Activated naive CD8-positive, alpha-beta T cell treated with anti-CD3 and anti-CD28 coated beads for 36 hours (primary cell): ENCODE measurements around the gene ZRANB1. TPM values are rescaled to one million over a fixed set of nuclear protein-coding genes. Genes with fewer than 3 reads are reported as not detected.

ENCODE experiments used
- DNase-seq: peaks from one replicate; pipeline ENCODE4 v3.0.0; 2021
- H3K27ac Mint-ChIP-seq: one replicate; pipeline ENCODE4 v1.8.0; 2022; ENCODE audit warnings: mild to moderate bottlenecking, moderate library complexity, mixed read lengths
- H3K27me3 Mint-ChIP-seq: one replicate; pipeline ENCODE4 v1.8.0; 2022; ENCODE audit warnings: mild to moderate bottlenecking, mixed read lengths
- H3K36me3 Mint-ChIP-seq: one replicate; pipeline ENCODE4 v1.8.0; 2021; ENCODE audit warnings: mild to moderate bottlenecking, mixed read lengths
- H3K4me1 Mint-ChIP-seq: one replicate; pipeline ENCODE4 v1.8.0; 2021; ENCODE audit warnings: mixed read lengths
- H3K4me3 Mint-ChIP-seq: one replicate; pipeline ENCODE4 v1.8.0; 2022; ENCODE audit warnings: mild to moderate bottlenecking, moderate library complexity, mixed read lengths
- H3K9me3 Mint-ChIP-seq: one replicate; pipeline ENCODE4 v1.8.0; 2022; ENCODE audit warnings: mixed read lengths
- total RNA-seq, 2 experiments: library from RNA; stranded (reverse); gene quantifications; one replicate each; pipeline ENCODE4 v1.2.3, GENCODE V29; 2021

The ZRANB1 gene
- total RNA-seq, 2 experiments from 2014 or later: 11.5 to 12.6 TPM

DNA sequence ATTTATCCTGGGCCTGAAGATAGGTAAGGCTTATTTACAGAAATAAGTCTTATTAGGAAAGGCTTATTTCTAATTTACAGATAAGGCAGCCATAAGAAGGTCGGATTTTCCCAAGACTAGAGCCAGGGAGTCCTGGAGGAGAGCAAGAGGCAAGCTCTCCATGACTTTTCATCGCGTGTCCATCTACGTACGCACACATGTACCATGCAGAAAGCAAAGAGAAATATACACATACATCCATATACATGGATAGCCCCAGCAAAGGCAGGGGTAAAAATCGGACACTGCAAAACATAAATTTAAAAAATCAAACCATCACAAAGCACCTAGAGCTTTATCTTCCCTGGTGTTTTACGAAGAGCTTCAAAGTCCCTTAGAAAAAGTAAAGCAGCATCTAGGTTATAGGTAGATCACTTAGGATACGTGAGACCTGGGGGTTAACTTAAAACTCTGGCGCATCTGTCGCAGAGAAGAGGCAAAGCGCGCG, 25.8 kb upstream of the ZRANB1 start:
- Mint-ChIP-seq H3K27ac (peak overlapping the region; percentile 92), H3K9me3 (no peaks in the 10 kb centered on the region), H3K4me1 (peaks cover 37% of the 10 kb centered on the region), H3K27me3 (peaks cover 2% of the 10 kb centered on the region), H3K36me3 (peaks cover 3% of the 10 kb centered on the region), H3K4me3 (peak overlapping the region; percentile 92)
- DNase-seq: no peak

DNA sequence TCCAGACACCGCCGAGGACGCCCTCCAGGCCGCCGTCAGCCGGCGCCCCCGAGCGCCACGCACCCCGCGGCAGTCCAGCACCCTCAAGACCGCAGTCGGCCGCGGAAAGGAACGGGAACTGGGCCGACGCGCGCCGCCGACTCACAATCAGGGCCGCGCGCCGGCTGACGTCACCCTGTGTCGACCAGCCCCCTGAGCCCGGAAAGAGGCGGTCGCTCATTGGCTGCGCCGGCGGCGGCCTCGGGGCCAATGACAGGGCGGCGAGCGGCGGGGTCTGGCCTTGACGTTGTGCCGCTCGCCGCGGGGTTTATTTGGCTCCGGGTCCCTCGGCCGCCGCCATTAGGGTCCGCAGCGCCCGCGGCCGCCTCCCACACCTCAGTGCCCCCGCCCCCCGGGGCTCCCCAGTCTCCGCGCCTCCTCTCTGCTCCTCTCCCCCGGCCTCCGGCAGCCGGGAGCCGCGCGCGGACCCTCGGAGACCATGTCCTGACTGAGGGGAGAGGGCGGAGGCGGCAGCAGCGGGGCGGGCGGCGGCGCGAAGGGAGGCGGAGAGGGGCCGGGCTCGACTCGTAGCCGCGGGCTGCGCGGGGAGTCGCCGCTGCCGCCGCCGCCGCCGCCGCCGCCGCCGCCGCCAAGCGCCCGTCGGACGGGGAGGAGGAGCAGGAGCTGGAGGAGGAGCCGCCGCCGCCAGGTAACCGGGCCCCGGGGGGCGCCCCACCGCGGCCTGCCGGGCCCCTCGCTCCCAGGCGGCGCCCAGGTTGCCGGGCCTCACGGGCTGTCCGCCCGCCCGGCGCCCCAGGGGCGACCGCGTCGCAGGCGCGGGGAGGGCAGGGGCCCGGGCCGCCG, 25.1 kb upstream of the ZRANB1 start:
- H3K9me3 Mint-ChIP-seq: no peaks in the 10 kb centered on the region
- DNase-seq: peak; percentile 97
- peak overlapping the region; percentile 92 for H3K27ac Mint-ChIP-seq
- peaks cover 3% of the 10 kb centered on the region for H3K36me3 Mint-ChIP-seq
- no peaks in the 10 kb centered on the region for H3K27me3 Mint-ChIP-seq
- peaks cover 37% of the 10 kb centered on the region for H3K4me1 Mint-ChIP-seq
- peak overlapping the region; percentile 92 for H3K4me3 Mint-ChIP-seq

DNA sequence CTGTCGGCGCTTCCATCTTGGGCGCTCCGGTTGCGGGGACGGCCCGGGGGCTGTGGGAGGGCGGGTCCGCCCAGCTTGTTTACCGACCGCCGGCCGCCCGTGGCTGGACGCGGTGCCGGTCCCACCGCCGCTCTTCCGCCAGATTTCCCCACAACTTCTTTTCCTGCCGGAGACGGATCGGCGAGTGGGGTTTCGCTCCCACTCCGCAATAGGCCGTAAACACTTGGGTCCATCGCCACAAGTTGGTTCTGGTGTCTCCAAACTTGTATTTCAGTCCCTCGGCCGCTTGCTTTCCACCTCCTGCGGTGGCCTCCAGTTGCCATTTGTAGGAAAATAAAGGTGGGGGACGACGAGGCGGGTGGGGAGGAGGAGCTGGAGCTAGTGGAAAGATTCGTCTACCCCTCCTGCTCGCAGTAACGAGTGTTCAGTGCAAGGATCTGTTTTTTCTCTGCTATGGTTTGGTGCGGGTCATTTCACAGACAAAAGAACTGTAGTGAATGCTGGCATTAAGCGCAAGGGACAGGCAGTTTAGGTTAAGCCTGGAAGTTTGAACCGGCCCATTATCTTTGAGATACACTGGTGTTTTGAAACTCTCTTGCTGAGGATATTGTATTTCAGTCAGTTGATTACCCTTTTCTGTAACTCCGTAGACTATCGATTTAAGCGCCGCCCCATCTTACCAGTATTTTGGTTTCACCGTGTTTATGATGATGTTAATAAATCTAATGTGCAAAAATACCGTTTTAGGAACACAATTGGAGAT, 24.3 kb upstream of the ZRANB1 start:
- Mint-ChIP-seq H3K27me3 (no peaks in the 10 kb centered on the region), H3K36me3 (peaks cover 5% of the 10 kb centered on the region), H3K9me3 (no peaks in the 10 kb centered on the region), H3K27ac (peak overlapping the region; percentile 96), H3K4me3 (peak overlapping the region; percentile 94), H3K4me1 (peaks cover 34% of the 10 kb centered on the region)
- DNase-seq: peak; percentile 49

DNA sequence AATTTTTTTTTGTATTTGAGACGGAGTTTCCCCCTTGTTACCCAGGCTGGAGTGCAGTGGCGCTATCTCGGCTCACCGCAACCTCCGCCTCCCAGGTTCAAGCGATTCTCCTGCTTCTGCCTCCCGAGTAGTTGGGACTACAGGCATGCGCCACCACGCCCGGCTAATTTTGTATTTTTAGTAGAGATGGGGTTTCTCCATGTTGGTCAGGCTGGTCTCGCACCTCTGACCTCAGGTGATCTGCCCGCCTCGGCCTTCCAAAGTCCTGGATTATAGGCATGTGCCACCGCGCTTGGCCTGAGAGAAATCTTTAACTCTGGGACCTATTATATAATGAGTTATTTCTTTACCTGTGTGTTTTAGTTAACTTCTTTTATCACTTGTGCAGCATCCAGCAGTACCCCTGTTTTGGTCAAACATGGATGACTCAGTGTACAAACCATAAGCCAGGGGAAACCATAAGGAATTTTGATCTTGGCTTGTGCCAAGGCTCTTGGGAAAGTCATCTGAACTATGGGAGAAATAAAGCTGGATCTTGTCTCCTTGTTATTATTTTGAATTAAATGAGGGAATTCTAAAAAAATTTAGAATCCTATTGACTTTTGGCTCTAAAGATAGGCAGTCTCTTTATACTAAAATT, 23.6 kb upstream of the ZRANB1 start:
- H3K27me3 Mint-ChIP-seq: no peaks in the 10 kb centered on the region
- peak overlapping the region; percentile 94 for H3K4me3 Mint-ChIP-seq
- peaks cover 34% of the 10 kb centered on the region for H3K4me1 Mint-ChIP-seq
- H3K9me3 Mint-ChIP-seq: no peaks in the 10 kb centered on the region
- H3K27ac Mint-ChIP-seq: peak overlapping the region; percentile 96
- peaks cover 10% of the 10 kb centered on the region for H3K36me3 Mint-ChIP-seq
- DNase-seq: no peak

DNA sequence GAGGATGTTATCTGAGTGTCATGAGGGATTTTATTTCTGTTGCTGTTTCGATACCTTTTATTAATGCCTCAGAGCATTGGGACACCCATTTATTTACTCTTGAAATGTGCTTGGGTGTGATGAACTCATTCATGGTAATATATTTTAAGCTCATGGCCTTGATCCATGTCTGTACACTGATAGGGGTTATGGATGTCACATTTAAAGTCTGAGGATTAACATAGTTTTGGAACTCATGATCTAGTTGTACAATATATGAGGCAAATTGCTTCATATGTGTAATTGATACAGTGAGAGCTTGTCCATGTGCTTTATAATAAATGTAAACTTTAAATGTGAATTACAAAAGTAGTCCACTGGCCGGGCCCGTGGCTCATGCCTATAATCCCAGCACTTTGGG, 23.0 kb upstream of the ZRANB1 start:
- H3K36me3 Mint-ChIP-seq: peaks cover 13% of the 10 kb centered on the region
- no peak for DNase-seq
- no peaks in the 10 kb centered on the region for H3K27me3 Mint-ChIP-seq
- peaks cover 35% of the 10 kb centered on the region for H3K4me1 Mint-ChIP-seq
- H3K9me3 Mint-ChIP-seq: no peaks in the 10 kb centered on the region
- H3K4me3 Mint-ChIP-seq: peak overlapping the region; percentile 94
- no peak overlapping the region for H3K27ac Mint-ChIP-seq

DNA sequence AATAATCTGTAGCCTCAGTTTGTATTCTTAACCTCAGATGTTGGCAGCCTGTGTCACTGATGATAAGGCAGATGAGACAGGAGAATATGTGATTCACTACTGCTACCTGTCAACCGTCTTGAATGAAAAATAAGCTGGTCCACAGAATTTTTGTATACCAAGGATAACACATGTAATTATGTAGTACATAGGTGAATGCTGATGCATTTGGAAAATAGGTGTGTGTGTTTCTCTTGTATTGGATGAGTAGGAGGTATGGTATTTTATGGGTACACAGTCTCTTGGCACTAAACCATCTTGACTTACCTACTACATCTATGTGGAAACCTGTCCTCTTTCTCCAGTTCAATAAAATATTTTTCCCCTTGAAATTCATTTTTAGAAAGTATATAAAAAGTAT, 20.7 kb upstream of the ZRANB1 start:
- Mint-ChIP-seq H3K9me3 (no peaks in the 10 kb centered on the region), H3K27ac (no peak overlapping the region), H3K4me1 (peaks cover 40% of the 10 kb centered on the region), H3K27me3 (no peaks in the 10 kb centered on the region), H3K4me3 (no peak overlapping the region), H3K36me3 (peaks cover 11% of the 10 kb centered on the region)
- DNase-seq: no peak

DNA sequence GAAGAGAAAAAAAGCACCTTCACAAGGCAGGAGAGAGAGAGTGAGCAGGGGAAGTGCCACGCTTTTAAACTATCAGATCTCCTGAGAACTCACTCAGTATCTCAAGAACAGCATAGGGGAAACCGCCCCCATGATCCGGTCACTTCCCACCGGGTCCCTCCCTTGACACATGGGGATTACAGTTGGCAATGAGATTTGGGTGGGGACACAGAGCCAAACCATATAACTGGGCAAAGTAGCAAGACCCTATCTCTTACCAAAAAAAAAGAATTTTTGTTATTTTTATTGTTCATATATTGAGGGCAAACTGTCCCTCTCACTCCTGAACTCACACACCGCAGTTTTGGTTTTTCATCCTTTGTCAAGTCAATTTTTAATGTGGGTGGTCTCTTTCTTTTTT, 18.2 kb upstream of the ZRANB1 start:
- no peak overlapping the region for H3K4me3 Mint-ChIP-seq
- H3K27ac Mint-ChIP-seq: no peak overlapping the region
- H3K4me1 Mint-ChIP-seq: peaks cover 40% of the 10 kb centered on the region
- H3K27me3 Mint-ChIP-seq: no peaks in the 10 kb centered on the region
- DNase-seq: no peak
- no peaks in the 10 kb centered on the region for H3K9me3 Mint-ChIP-seq
- H3K36me3 Mint-ChIP-seq: peaks cover 13% of the 10 kb centered on the region

DNA sequence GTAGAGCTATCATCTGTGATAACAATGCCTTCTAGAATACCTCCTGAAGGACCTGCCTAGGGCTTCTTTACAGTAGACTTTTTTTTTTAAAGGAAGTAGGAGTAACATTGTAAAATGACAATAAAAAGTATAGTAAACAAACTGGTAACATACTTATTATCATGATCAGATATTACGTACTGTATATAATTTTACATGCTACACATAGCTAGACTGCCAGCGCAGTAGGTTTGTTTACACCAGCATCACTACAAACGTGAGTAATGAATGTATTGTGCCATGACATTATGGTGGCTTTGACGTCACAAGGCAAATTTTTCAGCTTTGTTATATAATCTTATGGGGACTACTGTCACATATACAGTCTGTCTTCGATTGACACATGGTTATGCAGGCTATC, 15.4 kb upstream of the ZRANB1 start:
- H3K27me3 Mint-ChIP-seq: no peaks in the 10 kb centered on the region

DNA sequence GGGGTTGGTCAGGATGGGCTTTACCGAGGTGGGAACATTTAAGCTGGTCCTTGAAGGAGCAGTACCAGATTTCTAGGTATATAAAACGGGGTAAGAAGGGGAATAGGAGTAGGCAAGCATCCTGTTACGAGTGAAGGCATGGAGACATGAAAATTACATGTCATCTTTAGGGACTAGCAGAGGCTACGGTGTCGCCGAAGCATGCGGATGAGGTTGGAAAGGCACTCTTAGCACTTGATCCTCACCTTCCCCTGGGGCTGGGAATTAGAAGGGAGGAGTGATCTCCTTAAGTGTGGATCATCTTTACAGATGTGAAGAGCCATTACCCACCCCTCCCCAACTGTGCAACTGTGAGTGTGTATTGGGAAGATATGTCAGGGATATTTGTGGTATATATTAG, 13.8 kb upstream of the ZRANB1 start:
- Mint-ChIP-seq H3K4me1 (peaks cover 24% of the 10 kb centered on the region), H3K36me3 (peaks cover 19% of the 10 kb centered on the region), H3K4me3 (no peak overlapping the region), H3K27me3 (no peaks in the 10 kb centered on the region), H3K9me3 (peaks cover 5% of the 10 kb centered on the region), H3K27ac (no peak overlapping the region)
- no peak for DNase-seq

More for the DNA sequence above, 15.4 kb upstream of the ZRANB1 start:
- H3K36me3 Mint-ChIP-seq: peaks cover 13% of the 10 kb centered on the region
- no peak overlapping the region for H3K27ac Mint-ChIP-seq
- H3K4me3 Mint-ChIP-seq: no peak overlapping the region
- no peak for DNase-seq
- H3K4me1 Mint-ChIP-seq: peaks cover 22% of the 10 kb centered on the region
- no peaks in the 10 kb centered on the region for H3K9me3 Mint-ChIP-seq

DNA sequence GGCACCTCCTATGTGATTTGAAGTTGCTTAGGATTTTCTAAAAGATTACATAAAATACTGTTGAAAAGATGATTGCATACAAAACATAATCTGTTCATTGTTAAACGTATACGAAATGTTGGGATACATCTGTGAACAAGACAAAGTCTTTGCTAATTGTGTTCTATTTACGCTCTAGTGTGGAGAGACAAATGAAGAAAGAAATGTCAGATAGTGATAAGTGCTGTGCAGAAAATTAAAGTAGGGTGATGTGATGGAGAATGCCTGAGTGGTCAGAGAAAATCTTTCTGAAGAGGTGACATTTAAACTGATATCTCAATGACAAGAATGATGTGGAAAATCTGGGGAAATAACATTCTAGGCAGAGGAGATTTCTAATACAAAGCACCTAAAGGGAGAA, 13.4 kb upstream of the ZRANB1 start:
- Mint-ChIP-seq H3K27ac (no peak overlapping the region), H3K4me1 (peaks cover 26% of the 10 kb centered on the region), H3K9me3 (peaks cover 5% of the 10 kb centered on the region), H3K36me3 (peaks cover 16% of the 10 kb centered on the region), H3K4me3 (no peak overlapping the region), H3K27me3 (no peaks in the 10 kb centered on the region)
- DNase-seq: no peak

DNA sequence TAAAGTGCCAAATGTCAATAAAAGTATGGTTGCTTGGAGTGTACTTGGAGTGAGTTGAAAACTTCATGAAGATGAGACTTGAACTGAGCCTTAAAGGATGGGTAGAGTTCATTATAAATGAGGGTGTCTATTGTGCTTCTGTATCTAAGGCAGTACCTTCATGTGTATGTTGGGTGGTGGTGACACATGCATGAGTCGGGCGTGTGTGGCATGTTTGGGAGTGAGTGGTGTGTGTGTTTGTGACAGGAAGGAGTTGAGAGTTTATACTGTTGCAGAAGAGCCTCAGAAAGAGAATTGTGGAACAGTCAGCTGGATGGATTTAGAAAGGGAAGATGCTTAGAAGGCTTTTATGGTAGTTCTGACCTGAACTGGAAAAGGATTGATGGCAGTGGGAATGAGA, 6.0 kb upstream of the ZRANB1 start:
- H3K27ac Mint-ChIP-seq: no peak overlapping the region
- H3K27me3 Mint-ChIP-seq: no peaks in the 10 kb centered on the region
- peaks cover 17% of the 10 kb centered on the region for H3K36me3 Mint-ChIP-seq
- no peak for DNase-seq
- H3K4me3 Mint-ChIP-seq: no peak overlapping the region
- peaks cover 5% of the 10 kb centered on the region for H3K9me3 Mint-ChIP-seq
- H3K4me1 Mint-ChIP-seq: peaks cover 35% of the 10 kb centered on the region

DNA sequence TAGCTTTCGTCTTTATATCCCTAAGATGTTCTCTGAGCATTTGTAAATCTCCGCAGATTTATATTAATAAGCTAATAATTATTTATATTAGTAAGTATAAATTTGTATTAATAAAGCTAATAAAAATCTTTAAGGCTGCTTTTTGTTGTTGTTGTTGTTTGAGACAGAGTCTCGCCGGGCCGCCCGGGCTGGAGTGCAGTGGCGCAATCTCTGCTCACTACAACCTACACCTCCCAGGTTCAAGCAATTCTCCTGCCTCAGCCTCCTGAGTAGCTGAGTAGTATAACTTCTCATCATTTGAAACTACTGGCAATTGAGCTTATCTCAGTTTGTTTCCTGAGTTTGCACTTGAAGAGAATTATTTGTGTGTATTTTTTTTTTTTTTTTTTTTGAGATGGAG, 5.1 kb upstream of the ZRANB1 start:
- Mint-ChIP-seq H3K27ac (no peak overlapping the region), H3K4me3 (no peak overlapping the region), H3K4me1 (peaks cover 38% of the 10 kb centered on the region), H3K36me3 (peaks cover 14% of the 10 kb centered on the region), H3K9me3 (peaks cover 3% of the 10 kb centered on the region), H3K27me3 (no peaks in the 10 kb centered on the region)
- DNase-seq: no peak

DNA sequence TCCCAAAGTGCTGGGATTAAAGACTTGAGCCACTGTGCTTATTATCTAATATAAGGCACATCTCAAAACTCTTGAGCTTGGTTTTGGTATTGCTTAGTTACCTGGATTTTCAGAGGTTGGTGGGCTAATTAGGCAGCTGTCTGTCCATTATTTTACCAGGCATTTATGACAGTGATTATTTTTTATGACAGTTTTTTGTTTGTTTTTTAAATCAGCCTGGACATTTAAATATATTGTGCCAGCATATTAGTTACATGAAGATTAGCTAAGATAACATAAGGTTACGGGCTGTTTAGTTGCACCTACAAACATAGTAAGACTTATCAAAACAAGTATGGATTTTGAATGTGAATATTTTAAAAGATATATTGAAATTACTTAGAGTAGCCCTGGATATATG, 2.6 kb upstream of the ZRANB1 start:
- Mint-ChIP-seq H3K27me3 (no peaks in the 10 kb centered on the region), H3K4me3 (no peak overlapping the region), H3K4me1 (peaks cover 51% of the 10 kb centered on the region), H3K27ac (no peak overlapping the region), H3K36me3 (peaks cover 11% of the 10 kb centered on the region), H3K9me3 (no peaks in the 10 kb centered on the region)
- DNase-seq: no peak

DNA sequence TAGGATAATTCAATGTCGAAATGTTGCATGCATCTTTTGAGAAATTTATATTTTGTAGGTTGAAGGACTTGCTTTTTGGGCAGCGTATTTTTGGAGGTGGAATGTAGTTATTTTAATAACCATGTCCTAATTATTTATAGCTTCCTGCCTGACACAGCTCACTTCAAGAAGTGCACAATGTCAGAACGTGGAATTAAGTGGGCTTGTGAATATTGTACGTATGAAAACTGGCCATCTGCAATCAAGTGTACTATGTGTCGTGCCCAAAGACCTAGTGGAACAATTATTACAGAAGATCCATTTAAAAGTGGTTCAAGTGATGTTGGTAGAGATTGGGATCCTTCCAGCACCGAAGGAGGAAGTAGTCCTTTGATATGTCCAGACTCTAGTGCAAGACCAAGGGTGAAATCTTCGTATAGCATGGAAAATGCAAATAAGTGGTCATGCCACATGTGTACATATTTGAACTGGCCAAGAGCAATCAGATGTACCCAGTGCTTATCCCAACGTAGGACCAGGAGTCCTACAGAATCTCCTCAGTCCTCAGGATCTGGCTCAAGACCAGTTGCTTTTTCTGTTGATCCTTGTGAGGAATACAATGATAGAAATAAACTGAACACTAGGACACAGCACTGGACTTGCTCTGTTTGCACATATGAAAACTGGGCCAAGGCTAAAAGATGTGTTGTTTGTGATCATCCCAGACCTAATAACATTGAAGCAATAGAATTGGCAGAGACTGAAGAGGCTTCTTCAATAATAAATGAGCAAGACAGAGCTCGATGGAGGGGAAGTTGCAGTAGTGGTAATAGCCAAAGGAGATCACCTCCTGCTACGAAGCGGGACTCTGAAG, 620 bp downstream of the ZRANB1 start:
- no peaks in the 10 kb centered on the region for H3K9me3 Mint-ChIP-seq
- no peak for DNase-seq
- H3K27ac Mint-ChIP-seq: no peak overlapping the region
- no peaks in the 10 kb centered on the region for H3K27me3 Mint-ChIP-seq
- H3K36me3 Mint-ChIP-seq: peaks cover 16% of the 10 kb centered on the region
- H3K4me3 Mint-ChIP-seq: no peak overlapping the region
- peaks cover 48% of the 10 kb centered on the region for H3K4me1 Mint-ChIP-seq
